Neuronal stem cell (in vitro differentiated cells): Measurements from ENCODE around the gene KREMEN1.

ENCODE experiments used
- DNase-seq: peaks from one replicate; pipeline ENCODE4 v3.0.0-alpha.2; 2013; ENCODE audit warnings: low spot score
- H2AFZ ChIP-seq: one replicate; pipeline ENCODE4 v1.6.1; 2013; ENCODE audit warnings: mild to moderate bottlenecking, low read length, inconsistent platforms
- H2AK5ac ChIP-seq: 2 replicates; pipeline ENCODE4 v1.6.1; 2013; ENCODE audit warnings: low read depth, mild to moderate bottlenecking, inconsistent platforms, low read length, moderate library complexity, mixed read lengths
- H2BK120ac ChIP-seq: 2 replicates; pipeline ENCODE4 v1.6.1; 2013; ENCODE audit warnings: low read depth, mild to moderate bottlenecking, inconsistent platforms, low read length, moderate library complexity, mixed read lengths
- H2BK12ac ChIP-seq: one replicate; pipeline ENCODE4 v1.6.1; 2013; ENCODE audit warnings: low read length, inconsistent platforms
- H2BK15ac ChIP-seq: 2 replicates; pipeline ENCODE4 v1.6.1; 2013; ENCODE audit warnings: mild to moderate bottlenecking, low read length, inconsistent platforms, mixed read lengths
- H2BK5ac ChIP-seq: one replicate; pipeline ENCODE4 v1.6.1; 2013; ENCODE audit warnings: inconsistent platforms, mild to moderate bottlenecking, low read length, moderate library complexity
- H3K14ac ChIP-seq: one replicate; pipeline ENCODE4 v1.6.1; 2013; ENCODE audit warnings: low read length, inconsistent platforms
- H3K18ac ChIP-seq: 2 replicates; pipeline ENCODE4 v1.6.1; 2013; ENCODE audit warnings: low read length, inconsistent platforms
- H3K23ac ChIP-seq: 2 replicates; pipeline ENCODE4 v1.6.1; 2013; ENCODE audit warnings: low read depth, mild to moderate bottlenecking, mixed read lengths, low read length, inconsistent platforms; ENCODE audit not compliant: poor library complexity
- H3K27ac ChIP-seq: replicated peaks from 3 replicates; pipeline ENCODE4 v1.5.1; 2013; ENCODE audit warnings: low read length, inconsistent platforms
- H3K27me3 ChIP-seq, 3 experiments: 2 replicates each; pipeline ENCODE4 v1.6.1; 2013; ENCODE audit warnings: low read length in 3 of 3, mild to moderate bottlenecking in 2 of 3, inconsistent platforms in 1 of 3, low read depth in 1 of 3, mixed read lengths in 1 of 3, moderate library complexity in 1 of 3; ENCODE audit not compliant: control insufficient read depth in 3 of 3, insufficient read depth in 3 of 3
- H3K36me3 ChIP-seq, 2 donors: replicated peaks in 1 of 2; 2 replicates each; pipeline ENCODE4 v1.6.1; 2013; ENCODE audit warnings: low read length in 2 of 2; ENCODE audit not compliant: control insufficient read depth in 2 of 2, insufficient read depth in 2 of 2
- H3K4ac ChIP-seq: 2 replicates; pipeline ENCODE4 v1.6.1; 2013; ENCODE audit warnings: inconsistent platforms, mild to moderate bottlenecking, low read length, moderate library complexity
- H3K4me1 ChIP-seq, 2 donors: 1 replicate in 1 of 2; 2 replicates in 1 of 2; pipeline ENCODE4 v1.6.1; 2013; ENCODE audit warnings: low read length in 2 of 2, low read depth in 1 of 2; ENCODE audit not compliant: control insufficient read depth in 2 of 2, insufficient read depth in 1 of 2
- H3K4me2 ChIP-seq: one replicate; pipeline ENCODE4 v1.6.1; 2013; ENCODE audit warnings: mild to moderate bottlenecking, low read length, inconsistent platforms; ENCODE audit not compliant: insufficient read depth, poor library complexity, severe bottlenecking
- H3K4me3 ChIP-seq, 2 donors: 2 replicates each; pipeline ENCODE4 v1.5.1; 2013; ENCODE audit warnings: low read length in 2 of 2, mild to moderate bottlenecking in 2 of 2, inconsistent platforms in 1 of 2, moderate library complexity in 1 of 2
- H3K79me1 ChIP-seq: one replicate; pipeline ENCODE4 v1.6.1; 2013; ENCODE audit warnings: low read depth, mild to moderate bottlenecking, inconsistent platforms, low read length, moderate library complexity
- H3K9ac ChIP-seq: one replicate; pipeline ENCODE4 v1.6.1; 2013; ENCODE audit warnings: mild to moderate bottlenecking, low read depth, low read length, inconsistent platforms; ENCODE audit not compliant: poor library complexity
- H3K9me3 ChIP-seq, 2 donors: replicated peaks in 1 of 2; 2 replicates each; pipeline versions ENCODE3 to v1.6.1; 2013; ENCODE audit warnings: low read length in 2 of 2, mild to moderate bottlenecking in 2 of 2, inconsistent platforms in 1 of 2, low read depth in 1 of 2, mixed read lengths in 1 of 2, moderate library complexity in 1 of 2; ENCODE audit not compliant: control insufficient read depth in 2 of 2, insufficient read depth in 1 of 2
- H4K8ac ChIP-seq: one replicate; pipeline ENCODE4 v1.6.1; 2013; ENCODE audit warnings: low read depth, mild to moderate bottlenecking, inconsistent platforms, low read length, moderate library complexity
- H4K91ac ChIP-seq: one replicate; pipeline ENCODE4 v1.6.1; 2013; ENCODE audit warnings: low read length, low read depth, mild to moderate bottlenecking, inconsistent platforms; ENCODE audit not compliant: poor library complexity
- WGBS, 2 donors: extraction: QIAGEN DNeasy Blood & Tissue Kit; methylation state at CpG; one replicate each; pipeline ENCODE4 v1.1.7; 2013; ENCODE audit warnings: missing lambda C conversion rate in 2 of 2, mixed read lengths in 1 of 2; ENCODE audit not compliant: insufficient read length in 2 of 2, insufficient replicate concordance in 1 of 2; ENCODE audit errors: extremely low coverage in 2 of 2; 5-methylcytosine and 5-hydroxymethylcytosine counted together

The KREMEN1 gene

DNA sequence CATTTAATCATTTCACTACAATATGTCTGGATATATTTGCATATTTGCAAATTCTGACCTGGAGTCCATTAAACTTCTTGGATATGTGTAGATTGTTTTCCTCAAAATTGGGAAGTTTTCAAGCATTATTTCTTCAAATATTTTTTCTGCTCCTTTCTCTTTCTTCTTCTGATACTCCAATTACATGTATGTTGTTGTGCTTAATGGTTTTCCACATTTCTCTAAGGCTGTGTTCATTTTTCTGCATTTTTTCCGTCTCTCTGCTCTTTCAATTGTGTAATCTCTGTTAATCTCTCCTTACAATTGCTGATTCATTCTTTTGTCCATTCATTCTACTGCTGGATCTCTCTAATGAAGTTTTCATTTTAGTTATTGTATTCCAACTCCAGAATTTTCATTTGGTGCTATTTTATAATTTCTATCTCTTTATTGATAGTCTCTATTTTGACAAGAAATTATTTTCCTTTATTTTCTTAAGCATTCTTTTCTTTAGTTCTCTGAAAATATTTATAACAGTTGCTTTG lies 102.5 kb downstream of the KREMEN1 start:
- Histone ChIP-seq H2AFZ (no peak overlapping the region), H2AK5ac (no peak overlapping the region), H3K4me3 (no peak overlapping the region), H4K91ac (no peak overlapping the region), H3K79me1 (no peaks in the 10 kb centered on the region), H3K4ac (no peak overlapping the region), H3K23ac (no peak overlapping the region), H3K36me3 (no peaks in the 10 kb centered on the region), H2BK120ac (no peak overlapping the region), H2BK15ac (no peak overlapping the region), H3K9me3 (peaks cover 2 to 13% of the 10 kb centered on the region in 2 donors), H3K4me1 (peaks cover 0 to 3% of the 10 kb centered on the region in 2 donors), H2BK12ac (no peak overlapping the region), H3K4me2 (no peak overlapping the region), H3K27ac (no peak overlapping the region), H3K27me3 (no peaks in the 10 kb centered on the region), H2BK5ac (no peak overlapping the region), H3K18ac (no peak overlapping the region), H3K14ac (no peak overlapping the region), H3K9ac (no peak overlapping the region), H4K8ac (no peak overlapping the region)
- WGBS, 2 donors, result no CpG with 5 or more reads among the region's 1 CpG
- no peak for DNase-seq

GRCh38 chr22:29183971-29184848 lies 111.4 kb downstream of the KREMEN1 start:
- Histone ChIP-seq H2BK12ac (no peak overlapping the region), H4K8ac (no peak overlapping the region), H3K18ac (peak overlapping the region; percentile 17), H3K27me3 (no peaks in the 10 kb centered on the region), H2AK5ac (no peak overlapping the region), H3K27ac (no peak overlapping the region), H3K4me1 (peaks cover 0 to 4% of the 10 kb centered on the region in 2 donors), H3K14ac (no peak overlapping the region), H4K91ac (no peak overlapping the region), H3K4me3 (no peak overlapping the region), H2BK15ac (no peak overlapping the region), H2BK5ac (no peak overlapping the region), H3K4me2 (no peak overlapping the region), H3K9ac (no peak overlapping the region), H3K36me3 (no peaks in the 10 kb centered on the region), H2BK120ac (no peak overlapping the region), H3K4ac (no peak overlapping the region), H3K79me1 (peaks cover 3% of the 10 kb centered on the region), H3K23ac (no peak overlapping the region), H3K9me3 (no peaks in the 10 kb centered on the region), H2AFZ (peak overlapping the region; percentile 21)
- no peak for DNase-seq
- WGBS, 2 donors, result no CpG with 5 or more reads among the region's 19 CpGs

- H3K4me3 ChIP-seq, result no peak overlapping the region
- H3K14ac ChIP-seq, result no peak overlapping the region
- no peak overlapping the region for H3K4me2 ChIP-seq
- no peak overlapping the region for H4K8ac ChIP-seq
- peak overlapping the region; percentile 21 for H3K23ac ChIP-seq
- H2AFZ ChIP-seq, result peak overlapping the region; percentile 21
- no peaks in the 10 kb centered on the region for H3K9me3 ChIP-seq
- no peak overlapping the region for H4K91ac ChIP-seq
- no peak overlapping the region for H2AK5ac ChIP-seq
- H2BK5ac ChIP-seq, result no peak overlapping the region
- H2BK12ac ChIP-seq, result no peak overlapping the region
- H3K27me3 ChIP-seq, result no peaks in the 10 kb centered on the region
- H3K18ac ChIP-seq, result no peak overlapping the region
- H3K9ac ChIP-seq, result no peak overlapping the region
- no peak for DNase-seq
- no CpG with 5 or more reads among the region's 12 CpGs for WGBS, 2 donors
- H3K36me3 ChIP-seq, result no peaks in the 10 kb centered on the region
- H3K27ac ChIP-seq, result no peak overlapping the region
- peaks cover 3% of the 10 kb centered on the region for H3K79me1 ChIP-seq
- H2BK15ac ChIP-seq, result no peak overlapping the region
- no peak overlapping the region for H3K4ac ChIP-seq
- peaks cover 0 to 4% of the 10 kb centered on the region in 2 donors for H3K4me1 ChIP-seq
- H2BK120ac ChIP-seq, result no peak overlapping the region
Observed at GRCh38 chr22:29184849-29185490, 112.1 kb downstream of the KREMEN1 start.

DNA sequence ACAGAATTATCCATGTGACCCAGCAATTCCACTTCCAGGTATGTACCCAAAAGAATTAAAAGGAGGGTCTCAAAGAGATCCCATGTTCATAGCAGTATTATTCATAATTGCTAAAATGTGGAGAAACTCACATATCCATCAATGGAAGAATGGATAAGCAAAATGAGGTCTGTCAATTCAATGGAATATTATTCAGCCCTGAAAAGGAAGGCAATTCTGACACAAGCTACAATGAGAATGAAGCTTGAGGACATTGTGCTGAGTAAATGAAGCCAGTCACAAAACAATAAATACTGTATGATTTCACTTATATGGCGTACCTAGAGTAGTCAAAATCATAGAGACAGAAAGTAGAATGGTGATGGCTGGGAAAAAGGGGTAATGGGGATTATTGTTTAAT lies 113.5 kb downstream of the KREMEN1 start:
- peaks cover 3% of the 10 kb centered on the region for H3K79me1 ChIP-seq
- H2BK15ac ChIP-seq, result no peak overlapping the region
- H2AFZ ChIP-seq, result no peak overlapping the region
- no peak overlapping the region for H3K4me2 ChIP-seq
- H3K18ac ChIP-seq, result no peak overlapping the region
- no peak overlapping the region for H3K27ac ChIP-seq
- H3K4me1 ChIP-seq, result peaks cover 0 to 4% of the 10 kb centered on the region in 2 donors
- no CpG with 5 or more reads among the region's 1 CpG for whole genome bisulfite sequencing, 2 donors
- H4K91ac ChIP-seq, result no peak overlapping the region
- H3K23ac ChIP-seq, result no peak overlapping the region
- H3K9me3 ChIP-seq, result no peaks in the 10 kb centered on the region
- H4K8ac ChIP-seq, result no peak overlapping the region
- DNase-seq, result no peak
- no peak overlapping the region for H2BK12ac ChIP-seq
- no peak overlapping the region for H2BK120ac ChIP-seq
- no peak overlapping the region for H3K9ac ChIP-seq
- no peaks in the 10 kb centered on the region for H3K27me3 ChIP-seq
- H3K36me3 ChIP-seq, result no peaks in the 10 kb centered on the region
- H2BK5ac ChIP-seq, result no peak overlapping the region
- H3K14ac ChIP-seq, result no peak overlapping the region
- no peak overlapping the region for H3K4ac ChIP-seq
- no peak overlapping the region for H2AK5ac ChIP-seq
- H3K4me3 ChIP-seq, result no peak overlapping the region
